ENCODE data around the gene XRCC4. TPM values are rescaled to one million over a fixed set of nuclear protein-coding genes. Genes with fewer than 3 reads are reported as not detected.

XRCC4 gene
- total and polyA plus RNA-seq, 2 of the 8 experiments (the other 6 are each of a cell fraction or from before 2014, with no cell fraction given), result 3.0 to 8.3 TPM

DNA sequence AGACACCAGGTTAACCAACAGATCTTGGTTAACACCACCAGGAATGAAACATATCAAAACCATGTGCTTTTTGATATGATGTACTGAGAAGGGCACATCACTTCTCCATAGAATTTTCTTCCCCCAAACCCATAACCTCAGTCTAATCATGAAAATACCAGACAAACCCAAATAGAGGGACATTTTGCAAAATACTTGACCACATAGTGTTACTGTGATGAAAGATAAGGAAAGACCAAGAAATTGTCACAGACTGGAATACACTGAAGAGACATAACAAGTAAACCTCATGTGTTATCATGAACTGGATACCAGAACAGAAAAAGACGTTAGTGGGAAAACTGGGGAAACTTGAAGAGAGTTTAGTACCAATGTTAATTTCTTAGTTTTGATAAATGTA, 319.3 kb downstream of the XRCC4 start:
- Histone ChIP-seq H2BK12ac (ENCODE audit: low read depth, low read length) (no peak overlapping the region), H3K79me2 (ENCODE audit: control insufficient read depth in 1 of 2, insufficient read depth in 2 of 2, low read length in 2 of 2) (no peaks in the 10 kb centered on the region), H2BK5ac (ENCODE audit: low read depth, low read length) (no peak overlapping the region), H3K18ac (ENCODE audit: extremely low read depth, low read length) (no peak overlapping the region), H2BK20ac (ENCODE audit: low read length) (no peak overlapping the region), H4K20me1 (replicated peaks in 1 of 2; ENCODE audit: control insufficient read depth in 1 of 2, insufficient read depth in 2 of 2, low read length in 2 of 2) (no peaks in the 10 kb centered on the region), H3K23ac (ENCODE audit: insufficient read length) (no peak overlapping the region), H2BK120ac (replicated peaks; ENCODE audit: low read depth, low read length) (no peak overlapping the region), H3K4me3 (ENCODE audit: extremely low read depth in 1 of 4, insufficient read depth in 2 of 4, low read depth in 3 of 4, low read length in 4 of 4) (no peak overlapping the region), H3K9ac (replicated peaks in 1 of 4; ENCODE audit: extremely low read depth in 1 of 4, low read depth in 3 of 4, low read length in 3 of 4) (no peak overlapping the region), H3K9me3 (ENCODE audit: insufficient read depth in 2 of 2, low read depth in 1 of 2, low read length in 1 of 2) (no peaks in the 10 kb centered on the region), H3K4me1 (replicated peaks in 1 of 4; ENCODE audit: control insufficient read depth in 3 of 4, insufficient read depth in 4 of 4, low read length in 3 of 4) (peaks cover 0 to 5% (median 0%) of the 10 kb centered on the region in 4 experiments; a peak in 2 of 7 replicates), H4K91ac (replicated peaks; ENCODE audit: insufficient read length, low read length) (no peak overlapping the region), H2AFZ (ENCODE audit: low read length) (no peak overlapping the region), H3K27me3 (replicated peaks in 1 of 4; ENCODE audit: control insufficient read depth in 3 of 4, extremely low read depth in 1 of 4, insufficient read depth in 3 of 4, low read length in 3 of 4) (no peaks in the 10 kb centered on the region), H4K8ac (ENCODE audit: extremely low read depth, insufficient read depth, low read length) (no peak overlapping the region), H3K4ac (replicated peaks; ENCODE audit: insufficient read length, low read depth, low read length) (no peak overlapping the region), H3K4me2 (ENCODE audit: insufficient read depth in 1 of 2, low read depth in 2 of 2, low read length in 2 of 2) (no peak overlapping the region), H3K23me2 (ENCODE audit: low read depth, low read length) (no peaks in the 10 kb centered on the region), H3K79me1 (ENCODE audit: low read depth, low read length) (no peaks in the 10 kb centered on the region), H3K14ac (ENCODE audit: insufficient read length) (no peak overlapping the region), H4K5ac (ENCODE audit: insufficient read length, low read depth, low read length) (no peak overlapping the region), H3K56ac (replicated peaks; ENCODE audit: insufficient read length, low read depth, low read length) (no peak overlapping the region), H2BK15ac (ENCODE audit: low read length) (no peak overlapping the region), H3K36me3 (ENCODE audit: control insufficient read depth in 2 of 4, insufficient read depth in 4 of 4, low read length in 3 of 4) (no peaks in the 10 kb centered on the region), H2AK5ac (ENCODE audit: low read depth, low read length) (no peak overlapping the region), H3K27ac (ENCODE audit: low read depth, low read length) (no peak overlapping the region)
- CTCF ChIA-PET (ENCODE audit: partially characterized antibody), result no interaction called here
- no peak for DNase-seq (ENCODE audit: low read depth in 1 of 2, low spot score in 2 of 2)
- POLR2A ChIA-PET (ENCODE audit: partially characterized antibody), result no interaction called here
- 96% methylated on average over 1 of the region's 1 CpG; no CpG with 5 or more reads in 1 of the 2 experiments for WGBS, 2 experiments (ENCODE audit: extremely low coverage in 1 of 2, insufficient coverage in 1 of 2, insufficient read length in 1 of 2, insufficient replicate concordance in 2 of 2, low coverage in 1 of 2, low lambda C conversion rate in 2 of 2, missing lambda C conversion rate in 1 of 2)
- FAIRE-seq, result no peak
- TF ChIP-seq KDM5A (IDR thresholded peaks at IDR 0.05; ENCODE audit: low read length) (no peak), EZH2 (IDR thresholded peaks at IDR 0.05; ENCODE audit: low read depth, low read length, severe bottlenecking) (no peak), SP1 (IDR thresholded peaks at IDR 0.05; ENCODE audit: low read depth, low read length) (no peak), CBX5 (IDR thresholded peaks at IDR 0.05; ENCODE audit: low read depth, low read length) (no peak), SIRT6 (IDR thresholded peaks at IDR 0.05; ENCODE audit: low read length) (no peak), FOSL1 (IDR thresholded peaks at IDR 0.05; ENCODE audit: insufficient read depth, low read depth, low read length) (no peak), CTBP2 (IDR thresholded peaks at IDR 0.05; ENCODE audit: borderline replicate concordance, insufficient read depth, insufficient read length, low read length) (no peak)
